K562 (cell line): ENCODE measurements around the gene ARHGEF25. TPM values are rescaled to one million over a fixed set of nuclear protein-coding genes. Genes with fewer than 3 reads are reported as not detected.

Source experiments
- ATAC-seq: fragments of 200-7000 bp; cut with Tn5 transposase; 3 replicates; pipeline ENCODE4 v1.9.1; 2020; ENCODE audit warnings: moderate library complexity
- BruUV-seq: library from RNA; stranded (reverse); fragments of 400-500 nt; replicated peaks from 2 replicates; lab custom pipeline; 2021; lab: Mats Ljungman, UMichigan
- CTCF ChIA-PET: fragments of 300-600 bp; formaldehyde crosslinking; extraction: SDS; loops from one replicate; lab custom pipeline; 2021; ENCODE audit warnings: low intra/inter-chr PET ratio; lab: Yijun Ruan, JAX
- POLR2A ChIA-PET: fragments of 300-600, 350-650 bp; sonication (Branson Sonifier 250); formaldehyde crosslinking; extraction: SDS; loops from one replicate; lab custom pipeline; 2021; ENCODE audit warnings: antibody characterized with exemption, inconsistent platforms; lab: Yijun Ruan, JAX
- DNase-seq, 4 experiments: peaks; one replicate each; pipeline versions ENCODE4 v3.0.0 to v3.0.0-alpha.2; 2011 to 2018; ENCODE audit warnings: low spot score in 3 of 4, mixed read lengths in 3 of 4; ENCODE audit errors: extremely low read depth in 1 of 4
- FAIRE-seq: peaks from 2 replicates; lab custom pipeline; 2011; peaks lifted over from hg19 to GRCh38; lab: Jason Lieb, UNC
- H2AFZ ChIP-seq: 2 replicates; pipeline ENCODE4 v1.6.0; 2011; ENCODE audit warnings: low read depth, low read length, control low read depth, inconsistent platforms
- H3K27ac ChIP-seq: fragments of 200-600 bp; 3 replicates; pipeline ENCODE4 v1.8.0; 2011; ENCODE audit warnings: low read depth, mild to moderate bottlenecking, control low read depth, inconsistent platforms, low read length, moderate library complexity, mixed read lengths; ENCODE audit errors: extremely low read depth
- H3K27me3 ChIP-seq, 2 experiments: fragments of 300-600 bp in 1 of 2; 2 replicates in 1 of 2; 3 replicates in 1 of 2; pipeline versions ENCODE4 v1.6.0 to v1.8.0; 2011; ENCODE audit warnings: inconsistent platforms in 2 of 2, low read length in 2 of 2, mild to moderate bottlenecking in 1 of 2, mixed read lengths in 1 of 2, moderate library complexity in 1 of 2; ENCODE audit not compliant: control insufficient read depth in 2 of 2, insufficient read depth in 2 of 2
- H3K36me3 ChIP-seq: fragments of 300-600 bp; 3 replicates; pipeline ENCODE4 v1.8.0; 2011; ENCODE audit warnings: mild to moderate bottlenecking, low read length, inconsistent platforms; ENCODE audit not compliant: control insufficient read depth, insufficient read depth
- H3K4me1 ChIP-seq, 2 experiments: fragments of 200-600 bp in 1 of 2; replicated peaks in 1 of 2; 2 replicates in 1 of 2; 3 replicates in 1 of 2; pipeline versions ENCODE4 v1.5.1 to v1.8.0; 2011; ENCODE audit warnings: inconsistent platforms in 2 of 2, low read length in 2 of 2, mild to moderate bottlenecking in 1 of 2, mixed read lengths in 1 of 2, moderate library complexity in 1 of 2; ENCODE audit not compliant: control insufficient read depth in 2 of 2, insufficient read depth in 2 of 2
- H3K4me2 ChIP-seq: 2 replicates; pipeline ENCODE4 v1.6.1; 2011; ENCODE audit warnings: low read length, control low read depth, inconsistent platforms, mixed read lengths; ENCODE audit not compliant: insufficient read depth
- H3K4me3 ChIP-seq: fragments of 200-600 bp; sonication (generic), shearing (Covaris generic); 2 replicates; pipeline ENCODE4 v1.5.1; 2016; ENCODE audit warnings: control low read depth, inconsistent platforms
- H3K79me2 ChIP-seq: fragments of 200-600 bp; 3 replicates; pipeline ENCODE4 v1.8.0; 2011; ENCODE audit warnings: low read length, inconsistent platforms; ENCODE audit not compliant: control insufficient read depth, insufficient read depth
- H3K9ac ChIP-seq, 2 experiments: 2 replicates each; pipeline versions ENCODE4 v1.6.0 to v1.6.1; 2011; ENCODE audit warnings: low read depth in 2 of 2, low read length in 2 of 2, control low read depth in 1 of 2, inconsistent platforms in 1 of 2, mild to moderate bottlenecking in 1 of 2, mixed read lengths in 1 of 2; ENCODE audit not compliant: insufficient read depth in 1 of 2
- H3K9me1 ChIP-seq: one replicate; pipeline ENCODE4 v1.6.0; 2011; ENCODE audit warnings: inconsistent platforms, mild to moderate bottlenecking, low read length, moderate library complexity; ENCODE audit not compliant: control insufficient read depth, insufficient read depth
- H3K9me3 ChIP-seq: replicated peaks from 2 replicates; pipeline ENCODE4 v1.5.1; 2011; ENCODE audit warnings: low read depth, low read length, inconsistent platforms; ENCODE audit not compliant: control insufficient read depth, insufficient read depth
- H4K20me1 ChIP-seq: replicated peaks from 2 replicates; pipeline ENCODE4 v1.6.1; 2011; ENCODE audit warnings: low read length, inconsistent platforms, mixed read lengths; ENCODE audit not compliant: control insufficient read depth, insufficient read depth
- CBX8 ChIP-seq: fragments of 200-600 bp; sonication (generic); IDR thresholded peaks from 2 replicates; pipeline ENCODE4 v1.6.1; 2012; ENCODE audit warnings: borderline replicate concordance, mixed run types, low read depth, mild to moderate bottlenecking, moderate library complexity, mixed read lengths, low read length, control low read depth, inconsistent platforms; ENCODE audit not compliant: poor library complexity, severe bottlenecking; ENCODE audit errors: extremely low read depth
- EP400 ChIP-seq: fragments of 450-650 bp; IDR thresholded peaks from 2 replicates; pipeline ENCODE4 v1.6.1; 2017; ENCODE audit warnings: antibody characterized with exemption, mild to moderate bottlenecking, moderate library complexity
- ERF ChIP-seq: fragments of 450-650 bp; formaldehyde crosslinking; IDR thresholded peaks from 2 replicates; pipeline ENCODE4 v1.4.0; 2020; ENCODE audit warnings: mild to moderate bottlenecking, mixed read lengths
- FOXA1 ChIP-seq: fragments of 450-650 bp; IDR thresholded peaks from 2 replicates; pipeline ENCODE4 v1.6.1; 2016; ENCODE audit warnings: mild to moderate bottlenecking, borderline replicate concordance
- GABPB1 ChIP-seq: sonication (generic); formaldehyde crosslinking; IDR thresholded peaks from 2 replicates; pipeline ENCODE4 v1.8.0; 2022; ENCODE audit warnings: mild to moderate bottlenecking, missing genetic modification reagents
- MCM7 ChIP-seq, 2 experiments: fragments of 450-650 bp; IDR thresholded peaks; 2 replicates each; pipeline ENCODE4 v1.6.1; 2016 to 2018
- POLR2G ChIP-seq: fragments of 200-400 bp; formaldehyde crosslinking; IDR thresholded peaks from 2 replicates; pipeline ENCODE4 v1.6.1; 2017; ENCODE audit warnings: low read depth, mild to moderate bottlenecking, antibody characterized with exemption, low read length, moderate library complexity
- RBFOX2 ChIP-seq: fragments of 200-400 bp; formaldehyde crosslinking; IDR thresholded peaks from 2 replicates; pipeline ENCODE4 v1.6.1; 2017; ENCODE audit warnings: low read depth, mild to moderate bottlenecking, low read length, moderate library complexity
- SAFB ChIP-seq: fragments of 200-400 bp; formaldehyde crosslinking; IDR thresholded peaks from 2 replicates; pipeline ENCODE4 v1.6.1; 2017; ENCODE audit warnings: low read depth, low read length, borderline replicate concordance
- SMARCA5 ChIP-seq: fragments of 450-650 bp; IDR thresholded peaks from 2 replicates; pipeline ENCODE4 v1.6.1; 2016
- ZNF253 ChIP-seq: fragments of 250-450 bp; sonication (Bioruptor Pico); conservative IDR thresholded peaks from 2 replicates; pipeline ENCODE4 v1.6.1; 2021; ENCODE audit warnings: mild to moderate bottlenecking
- ZNF76 ChIP-seq: fragments of 250-450 bp; sonication (Bioruptor Pico); IDR thresholded peaks from 2 replicates; pipeline ENCODE4 v1.4.0; 2020; ENCODE audit warnings: mild to moderate bottlenecking, moderate library complexity, borderline replicate concordance
- ZNF830 ChIP-seq: fragments of 250-450 bp; sonication (Bioruptor Pico); IDR thresholded peaks from 2 replicates; pipeline ENCODE4 v1.5.0; 2021; ENCODE audit warnings: mild to moderate bottlenecking
- whole genome bisulfite sequencing: fragments of 100-300 bp; shearing (Covaris generic); methylation state at CpG from one replicate; pipeline ENCODE4 v1.1.6; 2016; ENCODE audit warnings: low coverage, mixed read lengths; ENCODE audit not compliant: insufficient coverage; ENCODE audit errors: missing lambda C conversion rate; 5-methylcytosine and 5-hydroxymethylcytosine counted together
- in situ Hi-C: fragments of 300-500 bp; cut with MboI; formaldehyde crosslinking; loops from 4 replicates; pipeline ENCODE4 v1.15.0; 2018; ENCODE audit warnings: inconsistent platforms, mixed read lengths
- intact Hi-C: fragments of 100-400 bp; cut with micrococcal nuclease; formaldehyde crosslinking; loops from 2 replicates; pipeline ENCODE4 v1.14.2; 2022
- polyA plus RNA-seq, 8 experiments: library from polyadenylated mRNA; depleted of rRNA in 4 of 8; stranded (reverse) in 5 of 8; unstranded in 3 of 8; fragments of >200 nt; fragmentation: Nextera tagmentation in 2 of 8; fragmentation: Illumina TruSeq in 1 of 8; extraction: Ambion mirVana in 2 of 8; extraction: Trizol in 1 of 8; gene quantifications; 2 replicates each; pipeline versions ENCODE4 v1.2.1 to v1.2.3, GENCODE V29; 2011 to 2014; ENCODE audit warnings: inconsistent platforms in 1 of 8, missing spikeins in 1 of 8
- total RNA-seq, 7 experiments: library from RNA; depleted of rRNA in 6 of 7; stranded (reverse); fragments of >200 nt in 6 of 7; fragmentation: Illumina TruSeq in 2 of 7; extraction: Trizol in 2 of 7; gene quantifications; 2 replicates each; pipeline versions ENCODE4 v1.2.1 to v1.2.3, GENCODE V29; 2011 to 2021; ENCODE audit warnings: low replicate concordance in 1 of 7
- TF ChIP-seq, protein P1 (sequence below): fragments of 450-650 bp; conservative IDR thresholded peaks from 2 replicates; pipeline ENCODE4 v1.6.1; 2016; ENCODE audit warnings: missing genetic modification characterization, low read depth, mild to moderate bottlenecking, control low read depth, missing compliant biosample characterization
- TF ChIP-seq, protein P2 (sequence below): sonication (generic); formaldehyde crosslinking; IDR thresholded peaks from 2 replicates; pipeline ENCODE4 v1.8.0; 2022; ENCODE audit warnings: mild to moderate bottlenecking, missing genetic modification reagents, borderline replicate concordance

ARHGEF25 gene
- total and polyA plus RNA-seq, 9 of the 15 experiments (the other 6 are each of a cell fraction or from before 2014, with no cell fraction given): 0.13 to 17.3 (median 11.6) TPM

DNA sequence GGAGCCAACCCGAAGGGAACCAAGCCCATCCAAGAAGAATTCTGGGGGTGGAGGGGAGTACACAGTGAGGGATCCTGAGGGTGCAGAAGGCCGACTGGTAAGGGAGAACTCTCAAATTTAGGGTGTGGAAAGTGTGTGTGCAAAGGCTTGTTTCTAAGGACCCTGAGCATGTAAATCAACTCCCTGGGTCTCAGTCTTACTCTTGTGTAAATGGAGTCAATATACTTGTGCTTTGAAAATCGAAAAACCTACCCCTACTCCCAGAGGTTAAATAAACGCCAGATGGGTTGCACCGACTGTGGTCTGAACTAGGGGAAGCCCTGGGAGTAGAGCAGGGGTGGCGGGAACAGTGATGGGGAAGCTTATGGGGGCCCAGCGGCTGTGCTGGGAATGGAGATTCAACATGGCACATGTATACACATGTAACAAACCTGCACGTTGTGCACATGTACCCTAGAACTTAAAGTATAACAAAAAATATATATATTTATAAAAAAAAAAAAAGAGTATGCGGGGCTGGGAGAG is 15.7 kb downstream of the ARHGEF25 start (continued):
- TF ChIP-seq, protein P1, sequence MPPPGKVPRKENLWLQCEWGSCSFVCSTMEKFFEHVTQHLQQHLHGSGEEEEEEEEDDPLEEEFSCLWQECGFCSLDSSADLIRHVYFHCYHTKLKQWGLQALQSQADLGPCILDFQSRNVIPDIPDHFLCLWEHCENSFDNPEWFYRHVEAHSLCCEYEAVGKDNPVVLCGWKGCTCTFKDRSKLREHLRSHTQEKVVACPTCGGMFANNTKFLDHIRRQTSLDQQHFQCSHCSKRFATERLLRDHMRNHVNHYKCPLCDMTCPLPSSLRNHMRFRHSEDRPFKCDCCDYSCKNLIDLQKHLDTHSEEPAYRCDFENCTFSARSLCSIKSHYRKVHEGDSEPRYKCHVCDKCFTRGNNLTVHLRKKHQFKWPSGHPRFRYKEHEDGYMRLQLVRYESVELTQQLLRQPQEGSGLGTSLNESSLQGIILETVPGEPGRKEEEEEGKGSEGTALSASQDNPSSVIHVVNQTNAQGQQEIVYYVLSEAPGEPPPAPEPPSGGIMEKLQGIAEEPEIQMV (tag): no peak
- TF ChIP-seq ZNF830 (no peak), SMARCA5 (no peak), CBX8 (no peak), ERF (CRISPR knock-in tag) (no peak), ZNF76 (CRISPR knock-in tag) (no peak), MCM7 (IDR thresholded peaks at IDR 0.05) (no peak), EP400 (no peak)

- BruUV-seq: no TSS peak
- POLR2A ChIA-PET: interaction anchor here (1.0 to 1.8 kb wide), 3 partner anchors 10 to 112 kb away, joined by 4 to 7 read pairs (median 4); no protein-coding TSS in a partner anchor
- intact Hi-C loops (no loop called here), in situ Hi-C loops (loop anchor here (5.0 kb wide), 2 partner anchors 65 to 105 kb away; partner anchors contain the start of gene OS9)
- H3K27ac ChIP-seq: no peak overlapping the region
- ATAC-seq: no peak
- no peaks in the 10 kb centered on the region for H3K9me1 ChIP-seq
- H3K4me2 ChIP-seq: no peak overlapping the region
- CTCF ChIA-PET: no interaction called here
- H3K9ac ChIP-seq: no peak overlapping the region
- no peak for FAIRE-seq
- H3K4me1 ChIP-seq: peaks cover 5 to 29% of the 10 kb centered on the region in 2 experiments
- no peaks in the 10 kb centered on the region for H4K20me1 ChIP-seq
- H3K9me3 ChIP-seq: no peaks in the 10 kb centered on the region
- DNase-seq: no peak
- 0 out of 3 replicates have a peak, but pooled peaks cover 5% of the 10 kb centered on the region for H3K79me2 ChIP-seq
- 98% methylated on average over 35 of the region's 67 CpGs for WGBS
- no peak overlapping the region for H2AFZ ChIP-seq
- peaks cover 46% of the 10 kb centered on the region; the same call in 2 of the 3 replicates for H3K36me3 ChIP-seq
- no peaks in the 10 kb centered on the region for H3K27me3 ChIP-seq
- H3K4me3 ChIP-seq: no peak overlapping the region
- no peak for TF ChIP-seq GABPB1 (CRISPR knock-in tag)
- TF ChIP-seq, protein P2, sequence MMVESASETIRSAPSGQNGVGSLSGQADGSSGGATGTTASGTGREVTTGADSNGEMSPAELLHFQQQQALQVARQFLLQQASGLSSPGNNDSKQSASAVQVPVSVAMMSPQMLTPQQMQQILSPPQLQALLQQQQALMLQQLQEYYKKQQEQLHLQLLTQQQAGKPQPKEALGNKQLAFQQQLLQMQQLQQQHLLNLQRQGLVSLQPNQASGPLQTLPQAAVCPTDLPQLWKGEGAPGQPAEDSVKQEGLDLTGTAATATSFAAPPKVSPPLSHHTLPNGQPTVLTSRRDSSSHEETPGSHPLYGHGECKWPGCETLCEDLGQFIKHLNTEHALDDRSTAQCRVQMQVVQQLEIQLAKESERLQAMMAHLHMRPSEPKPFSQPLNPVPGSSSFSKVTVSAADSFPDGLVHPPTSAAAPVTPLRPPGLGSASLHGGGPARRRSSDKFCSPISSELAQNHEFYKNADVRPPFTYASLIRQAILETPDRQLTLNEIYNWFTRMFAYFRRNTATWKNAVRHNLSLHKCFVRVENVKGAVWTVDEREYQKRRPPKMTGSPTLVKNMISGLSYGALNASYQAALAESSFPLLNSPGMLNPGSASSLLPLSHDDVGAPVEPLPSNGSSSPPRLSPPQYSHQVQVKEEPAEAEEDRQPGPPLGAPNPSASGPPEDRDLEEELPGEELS: no peak
- TF ChIP-seq POLR2G: peak; percentile 39
- no peak for TF ChIP-seq FOXA1
- TF ChIP-seq SAFB: no peak
- peak; percentile 33; the same call in 1 of the 2 replicates for TF ChIP-seq RBFOX2
- no peak for TF ChIP-seq ZNF253
Measured at GRCh38 chr12:57627501-57628279, 16.5 kb downstream of the ARHGEF25 start.
